ENCODE data around the gene PARP8.

PARP8 gene

DNA sequence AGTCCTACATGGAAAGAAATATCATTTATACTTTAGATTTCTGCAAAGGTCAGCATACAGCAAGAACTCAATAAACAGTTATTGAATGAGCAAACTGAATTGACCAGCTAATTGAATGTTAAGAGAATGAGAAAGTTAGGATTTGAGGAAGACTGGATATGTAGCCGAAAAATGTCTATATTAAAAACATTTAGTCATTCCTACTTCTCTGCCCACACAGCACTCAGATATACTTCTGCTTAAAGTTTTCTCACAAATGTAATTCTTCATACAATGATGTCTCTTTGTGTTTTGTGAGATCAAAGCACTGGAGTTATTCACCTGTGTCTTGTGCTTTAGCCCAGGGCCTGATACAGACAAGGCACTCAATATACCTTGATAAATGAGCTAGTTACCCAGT is 188.6 kb downstream of the PARP8 start:
- no peak for DNase-seq

DNA sequence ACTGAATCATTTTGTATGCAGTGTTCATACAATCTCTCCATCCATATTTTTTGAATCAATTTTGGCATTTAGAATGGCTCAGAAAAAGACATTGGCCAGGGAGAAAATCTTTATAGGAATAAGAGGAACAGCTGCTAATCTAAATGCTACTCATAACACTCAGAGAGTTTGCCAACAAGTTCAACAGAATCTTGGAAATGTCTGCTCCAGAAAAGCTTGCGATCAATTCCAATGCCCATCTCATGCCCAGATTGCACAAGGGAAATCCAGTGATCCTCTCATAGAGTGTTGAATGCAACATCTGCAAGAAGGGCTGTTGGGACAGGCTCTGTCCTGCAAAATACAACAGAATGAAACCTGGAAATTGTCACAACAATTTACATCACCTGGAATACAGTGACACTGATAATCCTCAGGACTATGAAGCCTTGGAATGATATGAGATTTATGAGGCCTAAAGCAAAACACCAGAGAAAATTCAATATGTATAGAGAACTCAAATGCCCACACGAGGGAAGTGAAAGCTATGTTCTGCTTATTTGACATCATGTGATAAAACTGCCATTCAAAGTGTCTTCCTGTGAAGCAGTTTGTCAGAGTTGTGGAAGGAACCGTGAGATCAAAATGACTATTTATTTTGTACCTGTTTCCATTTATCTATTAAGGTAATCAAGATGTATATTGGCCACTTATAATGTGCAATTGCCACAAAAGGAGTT is 190.1 kb downstream of the PARP8 start:
- DNase-seq = peak; percentile 12

DNA sequence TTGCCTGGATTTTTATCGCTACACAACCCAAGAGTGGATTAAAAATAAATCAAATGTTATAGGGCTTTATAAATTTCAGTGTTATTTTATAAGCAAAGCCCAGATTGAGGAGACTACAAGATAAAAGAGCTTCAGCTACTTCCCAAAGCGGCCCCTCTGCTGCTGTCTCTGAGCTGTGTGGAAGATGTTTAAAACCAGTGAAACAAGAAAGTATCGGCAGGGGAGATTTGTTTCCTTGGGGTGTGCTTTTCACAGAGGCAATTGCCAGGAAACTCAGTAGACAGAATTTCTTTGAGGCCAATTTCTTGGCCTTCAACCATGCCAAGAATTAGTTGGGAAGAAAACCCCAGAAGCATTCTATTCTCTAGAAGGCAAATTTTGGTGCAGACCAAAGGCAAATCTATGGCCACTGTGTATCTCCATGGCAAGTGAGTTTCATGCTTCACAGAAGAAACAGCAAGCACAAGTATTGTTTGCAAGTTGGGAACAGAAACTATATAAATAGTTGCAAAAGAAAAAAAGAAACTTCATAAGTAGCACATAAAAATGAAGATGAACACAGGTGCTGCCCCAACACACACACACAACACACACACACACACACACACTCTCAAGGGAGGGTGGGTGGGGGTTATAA is 197.2 kb downstream of the PARP8 start:
- DNase-seq = no peak

- no peak for DNase-seq
These were observed 198.0 kb downstream of the PARP8 start for GRCh38 chr5:50864466-50864865.

DNA sequence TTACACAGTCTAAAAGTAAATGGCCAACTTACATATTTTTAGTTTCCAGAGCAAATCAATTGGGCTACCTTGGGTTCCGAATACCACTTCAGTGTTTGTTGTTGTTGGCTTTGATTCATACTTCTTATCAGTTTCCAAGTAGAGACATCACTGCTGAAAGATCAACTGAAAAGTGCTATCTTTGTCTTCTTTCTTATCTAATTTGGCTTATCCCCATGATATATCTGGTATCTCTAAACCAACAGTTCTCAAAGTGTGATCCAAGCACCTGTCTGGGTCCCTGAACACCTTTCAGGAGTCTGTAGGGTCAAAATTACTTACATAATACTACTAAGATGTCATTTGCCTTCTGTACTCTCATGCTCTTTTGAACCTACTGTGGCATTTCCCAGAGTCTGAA is 200.0 kb downstream of the PARP8 start:
- DNase-seq = no peak

DNA sequence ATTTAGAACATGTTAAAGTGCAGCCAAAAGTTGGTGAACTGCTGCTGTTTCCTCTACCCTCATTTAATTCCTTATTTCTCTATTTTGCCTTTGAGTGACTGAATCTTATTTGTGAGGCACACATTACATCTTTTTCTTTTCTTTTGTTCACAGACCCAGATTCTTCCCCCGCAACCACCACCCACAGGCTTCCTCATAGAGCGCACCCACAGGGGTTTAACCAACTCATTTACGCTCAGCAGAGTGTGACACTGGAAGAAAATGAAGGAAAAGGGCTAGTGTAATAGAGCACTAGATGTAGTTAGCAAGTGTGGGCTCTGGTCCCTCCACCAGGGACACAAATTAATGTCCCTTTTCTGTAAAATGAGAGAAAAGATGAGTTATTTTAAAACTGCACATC is 200.7 kb downstream of the PARP8 start:
- DNase-seq = no peak

DNA sequence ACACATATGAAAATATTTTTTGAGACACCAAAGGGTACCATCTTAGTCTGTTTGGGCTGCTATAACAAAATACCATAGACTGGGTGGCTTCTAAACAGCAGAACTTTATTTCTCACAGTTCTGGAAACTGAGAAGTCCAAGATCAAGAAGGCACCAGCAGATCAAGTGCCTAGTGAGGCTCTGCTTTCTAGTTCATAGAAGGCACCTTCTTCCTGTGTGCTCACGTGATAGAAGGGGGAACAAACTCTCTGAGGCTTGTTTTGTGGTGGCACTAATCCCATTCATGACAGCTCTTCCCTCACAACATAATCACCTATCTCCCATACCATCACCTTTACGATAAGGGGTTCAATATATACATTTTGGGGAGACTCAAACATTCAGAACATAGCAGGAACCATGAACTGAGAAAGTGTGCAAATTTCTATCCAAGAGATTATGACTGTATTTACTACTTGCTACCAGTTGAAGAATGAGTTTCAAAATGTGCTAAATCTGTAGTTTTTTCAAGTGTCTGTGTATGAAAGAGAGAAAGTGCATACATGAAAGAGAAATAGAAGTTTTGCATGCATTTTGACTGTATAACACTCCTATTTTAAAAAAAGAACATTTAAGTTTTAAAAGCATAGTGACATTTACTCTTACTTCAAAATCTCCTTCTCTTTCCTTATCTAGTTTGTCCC is 207.3 kb downstream of the PARP8 start:
- DNase-seq = no peak

DNA sequence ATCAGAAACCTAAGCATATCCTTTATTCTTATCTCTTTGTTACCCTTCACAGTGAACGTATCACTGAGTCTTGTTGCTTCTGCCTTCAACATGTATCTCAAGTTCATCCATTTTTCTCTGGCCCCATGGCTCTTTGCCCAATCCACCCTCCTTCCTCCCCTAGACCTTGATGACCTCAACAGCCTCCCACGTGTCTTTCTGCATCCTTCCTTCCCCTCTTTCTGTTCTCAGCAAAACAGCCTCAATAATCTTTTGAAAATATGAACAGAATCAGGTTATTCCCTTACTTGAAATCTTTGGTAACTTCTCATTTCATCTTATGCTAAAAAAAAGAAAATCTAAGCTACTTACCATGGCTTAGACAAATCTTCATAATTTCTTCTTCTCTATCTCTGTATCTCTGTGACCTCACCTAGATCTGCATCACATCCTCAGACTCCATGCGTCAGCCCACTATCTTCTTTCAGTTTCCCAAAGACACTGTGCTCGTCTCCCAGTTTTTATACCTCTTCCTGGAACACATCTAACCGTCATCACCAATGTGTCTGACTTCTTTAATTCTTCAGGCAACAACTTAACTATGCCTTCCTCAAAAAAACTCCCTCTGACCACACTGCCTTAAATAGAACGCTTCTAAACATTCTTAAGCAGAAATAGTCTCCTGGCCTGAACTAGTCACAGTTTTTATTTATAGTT is 208.0 kb downstream of the PARP8 start:
- no peak for DNase-seq

GRCh38 chr5:50875002-50875344 is 208.5 kb downstream of the PARP8 start:
- DNase-seq = no peak

DNA sequence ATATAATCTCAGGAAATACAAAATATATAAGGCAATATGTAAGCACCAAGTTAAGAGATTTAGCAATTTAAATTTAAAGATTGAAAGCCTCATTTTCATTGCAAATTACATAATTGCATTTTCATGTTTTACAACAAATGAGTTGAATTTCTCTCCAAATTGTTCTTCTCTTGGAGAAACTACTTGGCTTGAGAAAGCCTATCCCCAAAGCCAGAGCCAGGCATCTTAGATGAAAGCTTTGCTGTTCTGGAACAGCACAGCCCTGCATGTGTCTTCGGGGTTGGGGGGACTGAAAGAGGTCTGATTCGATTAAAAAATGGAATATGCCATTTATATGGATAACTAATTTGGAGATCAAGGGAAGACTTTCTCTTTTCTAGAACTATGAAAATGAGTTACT is 212.0 kb downstream of the PARP8 start:
- DNase-seq = no peak

DNA sequence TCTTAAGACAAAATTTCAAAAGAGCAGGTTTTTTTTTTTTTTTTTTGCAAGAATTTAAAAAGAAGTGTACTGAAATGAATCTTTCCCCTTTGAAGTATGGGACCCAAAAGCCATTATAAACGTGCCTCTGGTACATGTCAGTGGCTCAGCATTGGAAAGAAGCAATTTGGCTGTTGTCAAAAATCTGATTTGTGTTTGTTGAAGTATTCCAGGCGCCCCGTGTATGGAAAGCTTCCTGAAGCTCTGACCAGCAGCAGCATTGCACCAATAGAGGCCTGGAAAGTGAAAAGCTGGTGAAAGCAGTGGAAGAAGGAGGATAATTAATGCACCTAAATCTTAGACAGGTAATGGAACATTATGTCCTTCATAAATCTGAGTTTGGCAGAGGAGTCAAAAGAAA is 215.0 kb downstream of the PARP8 start:
- no peak for DNase-seq

DNA sequence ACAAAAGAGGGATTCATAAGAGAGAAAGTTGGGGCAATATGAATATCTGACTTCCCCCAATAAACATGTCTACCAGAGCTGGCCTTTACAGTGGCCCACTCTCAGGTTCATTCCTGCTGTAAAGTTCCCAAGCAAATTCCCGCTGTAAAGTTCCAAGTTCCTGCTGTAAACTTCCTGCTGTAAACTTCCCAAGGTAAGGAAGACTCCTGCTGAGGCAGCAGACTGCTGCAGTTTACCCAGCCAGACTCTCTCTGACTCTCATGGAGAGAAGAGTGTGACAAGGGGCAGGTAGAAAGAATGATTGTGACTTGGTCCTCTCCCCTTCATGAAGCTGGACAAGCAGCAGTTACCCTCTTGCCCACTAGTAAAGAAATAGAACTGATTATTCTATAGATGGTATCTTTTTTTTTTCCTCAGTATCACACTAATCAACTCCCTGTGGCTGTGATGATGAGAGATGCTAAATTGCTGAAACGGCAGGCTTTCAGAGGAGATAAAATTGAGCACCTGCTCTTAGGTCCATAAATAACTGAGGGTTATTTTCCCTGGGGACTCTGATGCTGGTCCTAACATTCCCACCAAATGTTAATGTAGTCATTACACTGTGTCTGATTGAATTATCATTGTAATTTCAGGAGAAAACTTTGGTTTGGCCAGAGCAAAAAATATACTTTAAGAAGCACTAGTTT is 220.4 kb downstream of the PARP8 start:
- DNase-seq = no peak

DNA sequence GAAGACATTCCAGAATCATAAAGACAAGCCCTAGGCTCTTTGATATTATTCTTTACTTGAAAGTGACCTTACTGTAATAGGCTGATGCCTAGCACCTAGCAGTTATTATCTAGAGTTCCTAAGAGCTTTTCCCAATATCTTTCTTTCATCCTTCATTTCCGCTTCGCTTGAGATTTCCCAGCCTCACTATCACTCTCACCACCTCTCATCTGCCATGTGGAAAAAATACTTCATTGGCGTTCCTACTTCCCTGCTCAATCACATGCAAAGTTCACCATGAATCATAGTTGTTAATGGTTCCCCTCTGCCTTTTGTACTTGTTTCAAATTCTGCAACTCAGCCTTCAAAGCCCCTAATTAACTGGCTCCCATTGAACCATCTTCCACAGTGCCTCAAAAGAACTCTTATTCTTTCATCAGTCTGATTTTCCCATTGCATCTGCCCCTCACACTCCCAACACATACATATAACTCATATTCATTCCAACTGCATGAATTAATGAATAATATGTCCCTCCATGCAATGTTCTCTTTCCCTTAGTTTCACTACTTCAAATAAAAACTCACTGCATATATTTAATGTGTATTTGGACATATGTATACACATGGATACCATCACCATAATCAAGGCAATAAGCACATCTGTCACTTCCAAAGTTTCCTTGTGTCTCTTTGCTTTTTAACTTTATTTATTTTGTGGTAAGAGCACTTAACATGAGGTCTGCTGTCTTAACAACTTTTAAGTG is 221.6 kb downstream of the PARP8 start:
- DNase-seq = no peak

- no peak for DNase-seq
These were observed 222.3 kb downstream of the PARP8 start for GRCh38 chr5:50888751-50889150.

GRCh38 chr5:50889790-50890189 is 223.4 kb downstream of the PARP8 start:
- no peak for DNase-seq
